H9 (cell line): ENCODE measurements around the gene CFHR2. TPM values are rescaled to one million over a fixed set of nuclear protein-coding genes. Genes with fewer than 3 reads are reported as not detected.
"Not testable (repeated sequence)": the region's sequence is repeated elsewhere in the genome, so short reads cannot be mapped to it uniquely, and the experiment has no call there.

Source experiments
- DNase-seq: peaks from one replicate; pipeline ENCODE4 v3.0.0-alpha.2; 2017
- H2AFZ ChIP-seq: one replicate; pipeline ENCODE4 v1.6.1; 2013; ENCODE audit warnings: mild to moderate bottlenecking, low read length, control low read depth, moderate library complexity
- H2AK5ac ChIP-seq: 2 replicates; pipeline ENCODE4 v1.6.1; 2013; ENCODE audit warnings: low read length, control low read depth, mixed read lengths; ENCODE audit not compliant: insufficient read length
- H2BK120ac ChIP-seq: one replicate; pipeline ENCODE4 v1.6.1; 2013; ENCODE audit warnings: low read depth, mild to moderate bottlenecking, low read length, control low read depth, inconsistent platforms; ENCODE audit not compliant: poor library complexity, severe bottlenecking
- H2BK12ac ChIP-seq: 2 replicates; pipeline ENCODE4 v1.6.1; 2013; ENCODE audit warnings: low read length, control low read depth, mixed read lengths, low read depth; ENCODE audit not compliant: insufficient read length
- H2BK15ac ChIP-seq: 2 replicates; pipeline ENCODE4 v1.6.1; 2013; ENCODE audit warnings: low read depth, low read length, control low read depth
- H2BK20ac ChIP-seq: one replicate; pipeline ENCODE4 v1.6.1; 2013; ENCODE audit warnings: low read depth, mild to moderate bottlenecking, low read length, control low read depth, inconsistent platforms; ENCODE audit not compliant: poor library complexity, severe bottlenecking
- H2BK5ac ChIP-seq: 2 replicates; pipeline ENCODE4 v1.6.1; 2013; ENCODE audit warnings: low read length, control low read depth, mixed read lengths; ENCODE audit not compliant: insufficient read length
- H3K14ac ChIP-seq: 2 replicates; pipeline ENCODE4 v1.6.1; 2013; ENCODE audit warnings: low read length, control low read depth; ENCODE audit not compliant: insufficient read depth
- H3K18ac ChIP-seq: 2 replicates; pipeline ENCODE4 v1.6.1; 2013; ENCODE audit warnings: low read depth, mild to moderate bottlenecking, mixed read lengths, low read length, control low read depth; ENCODE audit not compliant: insufficient read length
- H3K23ac ChIP-seq: 2 replicates; pipeline ENCODE4 v1.6.1; 2013; ENCODE audit warnings: low read length, control low read depth, mixed read lengths, low read depth; ENCODE audit not compliant: insufficient read length
- H3K23me2 ChIP-seq: 2 replicates; pipeline ENCODE4 v1.6.1; 2013; ENCODE audit warnings: low read depth, mild to moderate bottlenecking, mixed read lengths, low read length, control low read depth; ENCODE audit not compliant: insufficient read length, poor library complexity, severe bottlenecking
- H3K27ac ChIP-seq: 2 replicates; pipeline ENCODE4 v1.5.1; 2013; ENCODE audit warnings: low read length, control low read depth, mixed read lengths, low read depth; ENCODE audit not compliant: insufficient read length
- H3K27me3 ChIP-seq: 2 replicates; pipeline ENCODE4 v1.6.1; 2013; ENCODE audit warnings: low read length, control low read depth, inconsistent platforms; ENCODE audit not compliant: insufficient read depth
- H3K4ac ChIP-seq: 2 replicates; pipeline ENCODE4 v1.6.1; 2013; ENCODE audit warnings: low read depth, mild to moderate bottlenecking, control low read depth, inconsistent platforms, low read length, moderate library complexity
- H3K4me1 ChIP-seq: 2 replicates; pipeline ENCODE4 v1.6.1; 2013; ENCODE audit warnings: low read length, control low read depth, inconsistent platforms; ENCODE audit not compliant: insufficient read depth
- H3K4me2 ChIP-seq: 2 replicates; pipeline ENCODE4 v1.6.1; 2013; ENCODE audit warnings: low read length, control low read depth, mixed read lengths; ENCODE audit not compliant: insufficient read length, insufficient read depth
- H3K56ac ChIP-seq: 2 replicates; pipeline ENCODE4 v1.6.1; 2013; ENCODE audit warnings: low read depth, mild to moderate bottlenecking, mixed read lengths, low read length, control low read depth; ENCODE audit not compliant: insufficient read length
- H3K79me1 ChIP-seq: 2 replicates; pipeline ENCODE4 v1.6.1; 2013; ENCODE audit warnings: low read depth, mild to moderate bottlenecking, moderate library complexity, low read length, control low read depth, inconsistent platforms; ENCODE audit not compliant: insufficient read depth, poor library complexity, severe bottlenecking
- H3K79me2 ChIP-seq: 2 replicates; pipeline ENCODE4 v1.6.1; 2013; ENCODE audit warnings: low read length, control low read depth, inconsistent platforms; ENCODE audit not compliant: insufficient read depth
- H3K9ac ChIP-seq: 2 replicates; pipeline ENCODE4 v1.6.1; 2013; ENCODE audit warnings: low read length, control low read depth, mixed read lengths; ENCODE audit not compliant: insufficient read length; ENCODE audit errors: extremely low read depth
- H3K9me3 ChIP-seq: one replicate; pipeline ENCODE4 v1.6.1; 2013; ENCODE audit warnings: low read depth, low read length, inconsistent platforms; ENCODE audit not compliant: control insufficient read depth
- H3T11ph ChIP-seq: one replicate; pipeline ENCODE4 v1.6.1; 2013; ENCODE audit warnings: mild to moderate bottlenecking, low read length, control low read depth, inconsistent platforms
- H4K20me1 ChIP-seq: one replicate; pipeline ENCODE4 v1.6.1; 2013; ENCODE audit not compliant: control insufficient read depth, insufficient read length, insufficient read depth
- H4K5ac ChIP-seq: 2 replicates; pipeline ENCODE4 v1.6.1; 2013; ENCODE audit warnings: low read depth, mild to moderate bottlenecking, mixed read lengths, low read length, control low read depth; ENCODE audit not compliant: insufficient read length
- H4K8ac ChIP-seq: replicated peaks from 2 replicates; pipeline ENCODE4 v1.6.1; 2013; ENCODE audit warnings: low read length, control low read depth, mixed read lengths, low read depth; ENCODE audit not compliant: insufficient read length
- H4K91ac ChIP-seq: 2 replicates; pipeline ENCODE4 v1.6.1; 2013; ENCODE audit warnings: low read depth, mild to moderate bottlenecking, moderate library complexity, mixed read lengths, low read length, control low read depth; ENCODE audit not compliant: insufficient read length
- H3K27ac Mint-ChIP-seq, 3 experiments: 2 replicates in 2 of 3; 3 replicates in 1 of 3; pipeline ENCODE4 v1.8.0; 2020 to 2021; ENCODE audit warnings: mixed read lengths in 3 of 3, mild to moderate bottlenecking in 1 of 3, moderate library complexity in 1 of 3
- H3K27me3 Mint-ChIP-seq: 2 replicates; pipeline ENCODE4 v1.8.0; 2021; ENCODE audit warnings: low read depth, mild to moderate bottlenecking, moderate library complexity, mixed read lengths
- H3K36me3 Mint-ChIP-seq, 3 experiments: 2 replicates in 2 of 3; 3 replicates in 1 of 3; pipeline ENCODE4 v1.8.0; 2020 to 2021; ENCODE audit warnings: low read depth in 3 of 3, mixed read lengths in 3 of 3; ENCODE audit not compliant: insufficient read depth in 1 of 3
- H3K4me1 Mint-ChIP-seq, 2 experiments: 2 replicates each; pipeline ENCODE4 v1.8.0; 2020; ENCODE audit warnings: mixed read lengths in 2 of 2
- H3K4me3 Mint-ChIP-seq, 2 experiments: 2 replicates in 1 of 2; 3 replicates in 1 of 2; pipeline ENCODE4 v1.8.0; 2020 to 2021; ENCODE audit warnings: mild to moderate bottlenecking in 2 of 2, mixed read lengths in 2 of 2, moderate library complexity in 1 of 2
- H3K9me3 Mint-ChIP-seq, 2 experiments: 2 replicates in 1 of 2; 3 replicates in 1 of 2; pipeline ENCODE4 v1.8.0; 2020; ENCODE audit warnings: mild to moderate bottlenecking in 2 of 2, mixed read lengths in 2 of 2, moderate library complexity in 1 of 2
- CTCF ChIP-seq: fragments of 200-600 bp; sonication (generic); conservative IDR thresholded peaks from 3 replicates; pipeline ENCODE4 v1.8.0; 2021; ENCODE audit warnings: antibody characterized with exemption, mild to moderate bottlenecking
- WGBS: extraction: QIAGEN DNeasy Blood & Tissue Kit; methylation state at CpG from one replicate; pipeline ENCODE4 v1.1.7; 2013; ENCODE audit warnings: missing lambda C conversion rate, low lambda C conversion rate, mixed read lengths; ENCODE audit not compliant: insufficient read length; ENCODE audit errors: extremely low coverage; 5-methylcytosine and 5-hydroxymethylcytosine counted together
- total RNA-seq: library from RNA; stranded (reverse); gene quantifications from 2 replicates; pipeline ENCODE4 v1.2.1, GENCODE V29; 2021

Gene CFHR2
- total RNA-seq, 1 experiment from 2014 or later: not detected

GRCh38 chr1:196910215-196910614 is 33.3 kb upstream of the CFHR2 start:
- peaks cover 13 to 20% of the 10 kb centered on the region in 2 experiments for H3K4me1 Mint-ChIP-seq
- Histone ChIP-seq H4K91ac (no peak overlapping the region), H2AK5ac (no peak overlapping the region), H3K9ac (no peak overlapping the region), H2BK20ac (no peak overlapping the region), H3K9me3 (no peaks in the 10 kb centered on the region), H3K18ac (no peak overlapping the region), H3K23ac (no peak overlapping the region), H3K23me2 (no peaks in the 10 kb centered on the region), H3K79me1 (no peaks in the 10 kb centered on the region), H3K27me3 (no peaks in the 10 kb centered on the region), H4K5ac (no peak overlapping the region), H2AFZ (no peak overlapping the region), H4K20me1 (no peaks in the 10 kb centered on the region), H3K56ac (no peak overlapping the region), H2BK12ac (no peak overlapping the region), H3K79me2 (no peaks in the 10 kb centered on the region), H2BK15ac (no peak overlapping the region), H2BK5ac (no peak overlapping the region), H2BK120ac (no peak overlapping the region), H4K8ac (no peak overlapping the region), H3K14ac (no peak overlapping the region), H3K4me2 (no peak overlapping the region), H3K4ac (no peak overlapping the region), H3K27ac (no peak overlapping the region), H3K4me1 (no peaks in the 10 kb centered on the region), H3T11ph (no peak overlapping the region)
- WGBS: no CpG with 5 or more reads among the region's 2 CpGs
- peak; percentile 34; the same call in 1 of the 3 replicates for TF ChIP-seq CTCF
- no peak overlapping the region for H3K27ac Mint-ChIP-seq
- H3K9me3 Mint-ChIP-seq: no peaks in the 10 kb centered on the region
- H3K4me3 Mint-ChIP-seq: no peak overlapping the region
- no peaks in the 10 kb centered on the region for H3K27me3 Mint-ChIP-seq
- DNase-seq: no peak
- no peaks in the 10 kb centered on the region for H3K36me3 Mint-ChIP-seq

DNA sequence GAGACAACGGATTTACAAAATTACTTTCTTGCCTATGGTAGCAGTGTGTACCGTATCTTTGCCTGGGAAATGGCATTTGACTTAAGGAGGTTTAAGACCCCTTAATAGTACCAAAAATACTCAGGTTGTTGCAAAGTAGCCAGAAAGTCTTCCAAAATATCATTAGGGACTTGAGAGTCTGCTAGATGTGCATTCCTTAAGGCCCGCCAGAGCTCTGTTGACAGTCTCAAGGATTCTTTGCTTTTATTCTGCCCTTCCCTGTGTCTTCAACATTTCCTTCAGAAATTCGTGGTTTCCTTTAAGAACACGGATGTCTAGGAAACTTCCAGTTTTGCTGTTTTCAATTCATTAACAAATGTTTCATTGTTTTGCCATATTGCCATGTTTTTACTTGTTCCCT is 31.3 kb upstream of the CFHR2 start:
- not testable (repeated sequence) for H3K23ac ChIP-seq, H4K91ac ChIP-seq, H3K27me3 Mint-ChIP-seq, H3K4me1 ChIP-seq, H3K9me3 Mint-ChIP-seq, H3K4ac ChIP-seq, H2BK20ac ChIP-seq, H2BK12ac ChIP-seq, H3K79me1 ChIP-seq, H3K36me3 Mint-ChIP-seq, H2BK120ac ChIP-seq, H4K20me1 ChIP-seq, H3T11ph ChIP-seq, H3K4me2 ChIP-seq, H2AK5ac ChIP-seq, H3K79me2 ChIP-seq, H3K27me3 ChIP-seq, H2BK15ac ChIP-seq, H3K23me2 ChIP-seq, H3K9me3 ChIP-seq, H2AFZ ChIP-seq, H3K9ac ChIP-seq, H3K27ac ChIP-seq, H3K4me3 Mint-ChIP-seq, DNase-seq, H3K14ac ChIP-seq, H4K5ac ChIP-seq, H3K56ac ChIP-seq, H4K8ac ChIP-seq, H3K18ac ChIP-seq, H2BK5ac ChIP-seq
- no CpG with 5 or more reads among the region's 5 CpGs for whole genome bisulfite sequencing
- Mint-ChIP-seq H3K4me1 (peaks cover 13 to 16% of the 10 kb centered on the region in 2 experiments), H3K27ac (peak overlapping the region in 1 of 3 experiments; percentile 63; a peak in 2 of 7 replicates)
